Erythroblast (primary cell): ENCODE results near the gene REEP3.

Source experiments
- GATA1 ChIP-seq: IDR thresholded peaks from 2 replicates; pipeline ENCODE4 v1.6.1; 2011; ENCODE audit warnings: low read depth, mild to moderate bottlenecking, control low read depth, low read length, moderate library complexity
- POLR2A ChIP-seq: IDR thresholded peaks from 2 replicates; pipeline ENCODE4 v1.6.1; 2011; ENCODE audit warnings: mild to moderate bottlenecking, low read length

GRCh38 chr10:63591600-63592379, 70.6 kb downstream of the REEP3 start:
- TF ChIP-seq POLR2A (no peak), GATA1 (no peak)
